MCF 10A (cell line): ENCODE results near the gene KAT6B. TPM values are rescaled to one million over a fixed set of nuclear protein-coding genes. Genes with fewer than 3 reads are reported as not detected.

ENCODE experiments used
- BruUV-seq: library from RNA; stranded (reverse); fragments of 400-500 nt; replicated peaks from 2 replicates; lab custom pipeline; 2021; lab: Mats Ljungman, UMichigan
- CTCF ChIA-PET: fragments of 300-600 bp; sonication (Branson Sonifier 250); formaldehyde crosslinking; extraction: SDS; loops from one replicate; lab custom pipeline; 2021; ENCODE audit warnings: antibody characterized with exemption, inconsistent platforms; lab: Yijun Ruan, JAX
- POLR2A ChIA-PET: fragments of 300-600, 350-650 bp; sonication (Branson Sonifier 250); formaldehyde crosslinking; extraction: SDS; loops from one replicate; lab custom pipeline; 2020; ENCODE audit warnings: antibody characterized with exemption, inconsistent platforms; lab: Yijun Ruan, JAX
- DNase-seq: peaks from one replicate; pipeline ENCODE4 v3.0.0-alpha.2; 2018; ENCODE audit not compliant: unreplicated experiment
- H3K27ac Mint-ChIP-seq: one replicate; pipeline ENCODE4 v1.8.0; 2022; ENCODE audit warnings: mild to moderate bottlenecking, low read depth, mixed read lengths; ENCODE audit not compliant: unreplicated experiment
- H3K27me3 Mint-ChIP-seq: one replicate; pipeline ENCODE4 v1.8.0; 2022; ENCODE audit warnings: mixed read lengths; ENCODE audit not compliant: insufficient read depth, unreplicated experiment
- H3K36me3 Mint-ChIP-seq: one replicate; pipeline ENCODE4 v1.8.0; 2022; ENCODE audit warnings: mild to moderate bottlenecking, moderate library complexity, mixed read lengths; ENCODE audit not compliant: insufficient read depth, unreplicated experiment
- H3K4me1 Mint-ChIP-seq: one replicate; pipeline ENCODE4 v1.8.0; 2022; ENCODE audit warnings: mixed read lengths; ENCODE audit not compliant: insufficient read depth, unreplicated experiment
- H3K4me3 Mint-ChIP-seq: one replicate; pipeline ENCODE4 v1.8.0; 2022; ENCODE audit warnings: mild to moderate bottlenecking, moderate library complexity, mixed read lengths; ENCODE audit not compliant: unreplicated experiment
- H3K9me3 Mint-ChIP-seq: one replicate; pipeline ENCODE4 v1.8.0; 2022; ENCODE audit warnings: mixed read lengths; ENCODE audit not compliant: unreplicated experiment
- intact Hi-C: fragments of 100-400 bp; cut with micrococcal nuclease; formaldehyde crosslinking; loops from 2 replicates; pipeline ENCODE4 v1.14.1; 2022
- total RNA-seq: library from RNA; stranded (reverse); gene quantifications from 2 replicates; pipeline ENCODE4 v1.2.3, GENCODE V29; 2022
- TF ChIP-seq, protein P1 (sequence below): fragments of 200-600 bp; IDR thresholded peaks from one replicate; pipeline ENCODE4 v1.8.0; 2022; ENCODE audit warnings: antibody characterized with exemption, mild to moderate bottlenecking; ENCODE audit not compliant: unreplicated experiment

The KAT6B gene
- total RNA-seq, 1 experiment from 2014 or later, result 18.3 TPM

DNA sequence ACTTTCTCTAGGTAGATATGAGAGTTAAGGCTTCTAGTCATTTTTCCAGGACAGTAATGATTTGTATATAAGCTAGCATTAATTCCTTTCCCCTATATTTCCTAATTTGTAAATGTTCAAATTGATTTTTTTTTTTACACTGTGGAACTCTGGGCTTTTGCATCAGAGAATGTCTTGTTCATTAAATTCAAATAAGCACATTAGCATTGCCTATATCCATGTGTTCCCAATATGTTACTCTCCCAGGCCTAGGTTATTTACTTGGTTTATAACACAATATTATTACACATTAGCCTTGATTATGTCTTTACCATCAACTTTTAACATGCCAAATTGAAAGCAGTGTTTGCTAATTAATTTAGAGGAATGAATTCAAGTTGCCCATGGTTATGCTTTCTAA, 201.6 kb downstream of the KAT6B start:
- Mint-ChIP-seq H3K4me3 (no peak overlapping the region), H3K9me3 (no peaks in the 10 kb centered on the region), H3K36me3 (peaks cover 42% of the 10 kb centered on the region), H3K27ac (no peak overlapping the region), H3K4me1 (no peaks in the 10 kb centered on the region), H3K27me3 (no peaks in the 10 kb centered on the region)
- TF ChIP-seq, protein P1, sequence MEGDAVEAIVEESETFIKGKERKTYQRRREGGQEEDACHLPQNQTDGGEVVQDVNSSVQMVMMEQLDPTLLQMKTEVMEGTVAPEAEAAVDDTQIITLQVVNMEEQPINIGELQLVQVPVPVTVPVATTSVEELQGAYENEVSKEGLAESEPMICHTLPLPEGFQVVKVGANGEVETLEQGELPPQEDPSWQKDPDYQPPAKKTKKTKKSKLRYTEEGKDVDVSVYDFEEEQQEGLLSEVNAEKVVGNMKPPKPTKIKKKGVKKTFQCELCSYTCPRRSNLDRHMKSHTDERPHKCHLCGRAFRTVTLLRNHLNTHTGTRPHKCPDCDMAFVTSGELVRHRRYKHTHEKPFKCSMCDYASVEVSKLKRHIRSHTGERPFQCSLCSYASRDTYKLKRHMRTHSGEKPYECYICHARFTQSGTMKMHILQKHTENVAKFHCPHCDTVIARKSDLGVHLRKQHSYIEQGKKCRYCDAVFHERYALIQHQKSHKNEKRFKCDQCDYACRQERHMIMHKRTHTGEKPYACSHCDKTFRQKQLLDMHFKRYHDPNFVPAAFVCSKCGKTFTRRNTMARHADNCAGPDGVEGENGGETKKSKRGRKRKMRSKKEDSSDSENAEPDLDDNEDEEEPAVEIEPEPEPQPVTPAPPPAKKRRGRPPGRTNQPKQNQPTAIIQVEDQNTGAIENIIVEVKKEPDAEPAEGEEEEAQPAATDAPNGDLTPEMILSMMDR, result no peak
- no TSS peak for BruUV-seq
- DNase-seq, result no peak
- intact Hi-C loops, result no loop called here
- POLR2A ChIA-PET, result interaction anchor here (1.1 kb wide), 1 partner anchor 30 kb away, joined by 3 read pairs; no protein-coding TSS in a partner anchor
- CTCF ChIA-PET, result interaction anchor here (0.6 to 1.4 kb wide), 4 partner anchors 11 to 763 kb away, joined by 3 to 5 read pairs (median 4); no protein-coding TSS in a partner anchor

DNA sequence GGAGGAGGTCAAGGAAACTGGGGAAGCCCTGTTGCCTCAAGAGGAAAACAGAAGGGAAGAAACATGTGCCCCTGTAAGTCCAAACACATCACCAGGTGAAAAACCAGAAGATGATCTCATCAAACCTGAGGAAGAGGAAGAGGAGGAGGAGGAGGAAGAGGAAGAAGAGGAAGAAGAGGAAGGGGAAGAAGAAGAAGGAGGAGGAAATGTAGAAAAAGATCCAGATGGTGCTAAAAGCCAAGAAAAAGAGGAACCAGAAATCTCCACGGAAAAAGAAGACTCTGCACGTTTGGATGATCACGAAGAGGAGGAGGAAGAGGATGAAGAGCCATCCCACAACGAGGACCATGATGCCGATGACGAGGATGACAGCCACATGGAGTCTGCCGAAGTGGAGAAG, 202.3 kb downstream of the KAT6B start:
- H3K36me3 Mint-ChIP-seq, result peaks cover 38% of the 10 kb centered on the region
- CTCF ChIA-PET, result interaction anchor here (0.6 to 0.9 kb wide), 2 partner anchors 10 to 74 kb away, joined by 3 to 5 read pairs; no protein-coding TSS in a partner anchor

DNA sequence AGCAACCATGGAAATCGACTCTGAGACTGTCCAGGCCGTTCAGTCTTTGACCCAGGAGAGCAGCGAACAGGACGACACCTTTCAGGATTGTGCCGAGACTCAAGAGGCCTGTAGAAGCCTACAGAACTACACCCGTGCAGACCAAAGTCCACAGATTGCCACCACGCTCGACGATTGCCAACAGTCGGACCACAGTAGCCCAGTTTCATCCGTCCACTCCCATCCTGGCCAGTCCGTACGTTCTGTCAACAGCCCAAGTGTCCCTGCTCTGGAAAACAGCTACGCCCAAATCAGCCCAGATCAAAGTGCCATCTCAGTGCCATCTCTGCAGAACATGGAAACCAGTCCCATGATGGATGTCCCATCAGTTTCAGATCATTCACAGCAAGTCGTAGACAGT, 203.0 kb downstream of the KAT6B start:
- DNase-seq, result no peak
- Mint-ChIP-seq H3K27ac (no peak overlapping the region), H3K4me3 (no peak overlapping the region), H3K27me3 (no peaks in the 10 kb centered on the region), H3K9me3 (no peaks in the 10 kb centered on the region), H3K36me3 (peaks cover 38% of the 10 kb centered on the region), H3K4me1 (no peaks in the 10 kb centered on the region)
- ChIA-PET POLR2A (interaction anchor here (0.6 kb wide), 1 partner anchor 605 kb away, joined by 3 read pairs; no protein-coding TSS in a partner anchor), CTCF (interaction anchor here (0.6 to 0.9 kb wide), 2 partner anchors 10 to 73 kb away, joined by 3 to 5 read pairs; no protein-coding TSS in a partner anchor)
- intact Hi-C loops, result no loop called here
- TF ChIP-seq, protein P1, result no peak
- BruUV-seq, result no TSS peak

More for the DNA sequence above, 202.3 kb downstream of the KAT6B start:
- H3K4me1 Mint-ChIP-seq, result no peaks in the 10 kb centered on the region
- TF ChIP-seq, protein P1, result no peak
- BruUV-seq, result TSS peak; percentile 10
- no peaks in the 10 kb centered on the region for H3K27me3 Mint-ChIP-seq
- DNase-seq, result no peak
- no peak overlapping the region for H3K4me3 Mint-ChIP-seq
- intact Hi-C loops, result no loop called here
- POLR2A ChIA-PET, result no interaction called here
- no peaks in the 10 kb centered on the region for H3K9me3 Mint-ChIP-seq
- no peak overlapping the region for H3K27ac Mint-ChIP-seq

DNA sequence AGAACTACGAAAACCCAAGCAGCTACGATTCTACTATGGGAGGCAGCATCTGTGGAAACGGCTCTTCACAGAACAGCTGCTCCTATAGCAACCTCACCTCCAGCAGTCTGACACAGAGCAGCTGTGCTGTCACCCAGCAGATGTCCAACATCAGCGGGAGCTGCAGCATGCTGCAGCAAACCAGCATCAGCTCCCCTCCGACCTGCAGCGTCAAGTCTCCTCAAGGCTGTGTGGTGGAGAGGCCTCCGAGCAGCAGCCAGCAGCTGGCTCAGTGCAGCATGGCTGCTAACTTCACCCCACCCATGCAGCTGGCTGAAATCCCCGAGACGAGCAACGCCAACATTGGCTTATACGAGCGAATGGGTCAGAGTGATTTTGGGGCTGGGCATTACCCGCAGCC, 203.5 kb downstream of the KAT6B start:
- H3K36me3 Mint-ChIP-seq, result peaks cover 34% of the 10 kb centered on the region
- intact Hi-C loops, result no loop called here
- TF ChIP-seq, protein P1, result no peak
- no peaks in the 10 kb centered on the region for H3K27me3 Mint-ChIP-seq
- no TSS peak for BruUV-seq
- POLR2A ChIA-PET, result interaction anchor here (0.6 kb wide), 1 partner anchor 605 kb away, joined by 3 read pairs; no protein-coding TSS in a partner anchor
- H3K9me3 Mint-ChIP-seq, result no peaks in the 10 kb centered on the region
- CTCF ChIA-PET, result interaction anchor here (0.7 kb wide), 1 partner anchor 291 kb away, joined by 3 read pairs; no protein-coding TSS in a partner anchor
- H3K4me3 Mint-ChIP-seq, result no peak overlapping the region
- DNase-seq, result no peak
- no peaks in the 10 kb centered on the region for H3K4me1 Mint-ChIP-seq
- H3K27ac Mint-ChIP-seq, result no peak overlapping the region
